ENCODE measurements around the gene NR4A3.

Gene NR4A3

DNA sequence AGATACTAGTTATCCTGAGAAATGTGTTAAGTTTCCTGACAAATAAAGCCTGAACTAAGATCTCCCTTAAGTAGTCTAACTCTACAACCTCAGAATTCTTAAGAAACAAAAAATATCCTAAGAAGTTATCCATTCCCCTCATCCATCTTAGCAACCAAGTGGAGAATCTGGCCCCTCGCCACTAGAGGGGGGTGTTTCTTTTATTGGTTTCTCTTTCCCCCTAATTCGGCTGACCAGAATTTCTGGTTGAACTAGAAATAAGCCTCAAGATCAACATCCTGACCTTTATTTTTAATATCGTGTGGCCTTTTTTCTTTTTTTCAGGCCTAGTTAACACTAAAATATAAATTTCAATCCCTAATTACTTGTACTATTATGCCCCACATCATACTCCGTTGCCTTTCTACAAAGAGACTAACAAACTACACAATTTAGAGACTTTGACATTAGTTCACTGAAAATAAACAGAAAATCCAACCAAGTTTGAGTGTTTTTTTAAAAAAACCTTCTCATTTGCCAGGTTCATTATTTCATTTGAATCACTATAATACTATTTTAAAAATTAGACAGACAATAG, 14.3 kb upstream of the NR4A3 start:
- DNase-seq (ENCODE audit: low read depth), result no peak
- peak; percentile 69 for TF ChIP-seq CTCF (IDR thresholded peaks at IDR 0.05; ENCODE audit: low read depth, low read length, missing control alignments)

GRCh38 chr9:99807956-99808355, 13.7 kb upstream of the NR4A3 start:
- no peak for TF ChIP-seq CTCF (IDR thresholded peaks at IDR 0.05; ENCODE audit: low read depth, low read length, missing control alignments)
- DNase-seq (ENCODE audit: low read depth), result no peak
- H3K4me3 ChIP-seq (ENCODE audit: low read depth, low read length), result no peak overlapping the region

More for the DNA sequence above, 14.3 kb upstream of the NR4A3 start:
- H3K4me3 ChIP-seq (ENCODE audit: low read depth, low read length), result no peak overlapping the region

GRCh38 chr9:99808454-99808853, 13.2 kb upstream of the NR4A3 start:
- no peak for TF ChIP-seq CTCF (IDR thresholded peaks at IDR 0.05; ENCODE audit: low read depth, low read length, missing control alignments)
- H3K4me3 ChIP-seq (ENCODE audit: low read depth, low read length), result no peak overlapping the region
- no peak for DNase-seq (ENCODE audit: low read depth)

DNA sequence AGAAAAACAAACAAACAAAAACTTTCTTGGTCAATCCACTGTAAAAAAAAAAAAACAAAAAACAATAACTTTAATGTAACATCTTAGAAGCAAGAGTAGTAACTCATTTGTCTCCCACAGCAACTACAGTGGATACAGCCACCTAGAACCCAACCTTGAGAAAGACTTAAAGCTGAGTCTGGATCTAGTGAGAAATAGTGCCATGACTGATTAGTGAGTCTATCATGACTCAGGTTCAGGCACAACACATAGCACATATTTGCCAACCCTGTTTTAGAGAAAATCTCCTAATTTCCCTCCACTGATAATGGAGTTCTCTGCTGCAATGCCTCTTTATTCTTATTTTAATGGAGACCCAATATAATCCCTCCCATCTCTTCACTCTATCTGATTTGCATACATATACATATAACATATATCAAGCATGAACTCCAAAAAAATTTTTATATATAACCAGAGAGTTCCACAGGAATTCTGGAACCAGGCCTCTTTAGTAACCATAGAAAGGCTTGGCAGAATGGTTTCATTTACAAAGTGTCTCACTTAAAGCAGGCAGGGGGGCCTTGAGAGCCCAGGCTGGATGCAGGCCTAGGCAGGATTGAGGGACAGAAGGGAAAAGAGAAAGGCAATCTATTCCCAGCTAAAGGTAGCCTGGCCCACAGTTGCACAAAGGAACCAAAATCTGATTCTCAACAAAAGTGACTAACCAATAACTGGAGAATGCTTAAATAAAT, 11.9 kb upstream of the NR4A3 start:
- DNase-seq (ENCODE audit: low read depth), result no peak
- H3K4me3 ChIP-seq (ENCODE audit: low read depth, low read length), result no peak overlapping the region
- no peak for TF ChIP-seq CTCF (IDR thresholded peaks at IDR 0.05; ENCODE audit: low read depth, low read length, missing control alignments)

DNA sequence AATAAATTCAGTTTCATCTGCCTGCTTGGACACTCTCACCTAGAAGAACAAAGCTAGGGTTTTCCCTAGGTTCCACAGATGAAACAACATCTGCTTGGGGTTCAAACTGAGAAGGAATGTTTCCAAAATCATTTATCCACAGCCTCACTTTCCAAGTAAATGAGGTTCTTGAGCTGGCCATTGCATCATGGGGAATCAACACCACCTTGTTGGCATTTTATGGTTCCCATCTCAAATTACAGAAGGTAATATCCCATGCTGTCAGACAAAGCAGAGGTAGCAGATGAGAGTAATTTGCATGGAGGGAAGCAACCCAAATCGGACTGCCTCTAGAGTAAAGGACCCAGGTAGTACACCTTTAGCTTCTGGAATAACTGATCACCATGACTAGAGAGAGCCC, 10.5 kb upstream of the NR4A3 start:
- H3K4me3 ChIP-seq (ENCODE audit: low read depth, low read length), result no peak overlapping the region
- DNase-seq (ENCODE audit: low read depth), result no peak
- no peak for TF ChIP-seq CTCF (IDR thresholded peaks at IDR 0.05; ENCODE audit: low read depth, low read length, missing control alignments)

GRCh38 chr9:99811598-99812383, 9.9 kb upstream of the NR4A3 start:
- no peak for DNase-seq (ENCODE audit: low read depth)
- no peak overlapping the region for H3K4me3 ChIP-seq (ENCODE audit: low read depth, low read length)

More at GRCh38 chr9:99811598-99812383, 9.9 kb upstream of the NR4A3 start:
- no peak for TF ChIP-seq CTCF (IDR thresholded peaks at IDR 0.05; ENCODE audit: low read depth, low read length, missing control alignments)
